HG03432 (cell line): Measurements from ENCODE around the gene PIM3.

Experiments
- ATAC-seq: cut with Tn5 transposase; IDR thresholded peaks from one replicate; pipeline ENCODE4 v1.9.1; 2021; ENCODE audit warnings: mild to moderate bottlenecking, moderate library complexity; ENCODE audit not compliant: unreplicated experiment

Gene PIM3

DNA sequence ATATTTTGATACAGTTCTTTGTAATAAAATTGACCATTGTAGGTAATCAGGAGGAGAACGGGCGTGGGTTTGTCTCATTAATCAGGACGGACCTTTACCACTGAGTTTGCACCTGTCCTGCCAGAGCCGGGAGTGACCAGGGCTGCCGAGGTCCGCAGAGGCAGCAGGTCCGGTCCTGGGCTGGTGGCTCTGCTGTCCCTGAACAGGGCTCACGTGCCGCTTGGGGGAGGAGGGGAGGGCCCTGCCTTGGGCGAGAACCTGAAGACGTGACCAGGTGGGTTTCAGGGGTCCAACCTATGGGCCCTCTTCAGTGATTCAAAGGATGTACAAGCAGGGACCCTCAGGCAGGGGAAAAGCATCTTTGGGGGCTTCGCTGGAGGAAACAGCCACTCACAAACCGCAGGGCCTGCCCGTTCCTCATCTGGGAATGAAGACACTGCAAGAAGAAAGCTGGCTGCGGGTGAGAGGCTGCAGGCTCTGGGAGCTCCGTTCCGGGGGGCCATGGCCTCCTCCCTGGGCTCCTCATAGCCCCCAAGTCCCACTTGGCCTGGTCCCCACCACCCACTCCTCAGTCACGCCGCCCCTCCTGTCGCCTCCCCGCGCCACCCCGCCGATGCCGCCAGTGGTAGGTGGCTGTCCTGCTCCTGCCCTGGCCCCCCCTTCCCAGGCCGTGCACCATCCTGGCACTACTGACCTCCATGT is 32.9 kb upstream of the PIM3 start:
- ATAC-seq: no peak

DNA sequence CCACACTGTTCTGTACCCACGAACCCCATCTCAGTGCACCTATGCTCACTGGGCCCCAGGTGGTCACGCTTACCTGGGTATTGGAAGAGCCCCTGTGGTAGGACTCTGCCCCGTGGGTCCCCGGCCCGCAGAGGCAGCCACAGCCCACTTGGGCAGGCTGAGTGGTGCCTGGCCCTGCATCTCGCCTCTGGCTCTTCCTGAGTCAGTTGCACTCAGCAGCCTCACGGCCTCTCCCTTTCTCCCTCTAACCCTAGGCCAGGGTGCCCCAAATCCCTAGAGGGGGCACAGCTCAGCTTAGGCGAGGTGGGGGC is 32.4 kb upstream of the PIM3 start:
- no peak for ATAC-seq

GRCh38 chr22:49928555-49929210 is 31.9 kb upstream of the PIM3 start:
- no peak for ATAC-seq

DNA sequence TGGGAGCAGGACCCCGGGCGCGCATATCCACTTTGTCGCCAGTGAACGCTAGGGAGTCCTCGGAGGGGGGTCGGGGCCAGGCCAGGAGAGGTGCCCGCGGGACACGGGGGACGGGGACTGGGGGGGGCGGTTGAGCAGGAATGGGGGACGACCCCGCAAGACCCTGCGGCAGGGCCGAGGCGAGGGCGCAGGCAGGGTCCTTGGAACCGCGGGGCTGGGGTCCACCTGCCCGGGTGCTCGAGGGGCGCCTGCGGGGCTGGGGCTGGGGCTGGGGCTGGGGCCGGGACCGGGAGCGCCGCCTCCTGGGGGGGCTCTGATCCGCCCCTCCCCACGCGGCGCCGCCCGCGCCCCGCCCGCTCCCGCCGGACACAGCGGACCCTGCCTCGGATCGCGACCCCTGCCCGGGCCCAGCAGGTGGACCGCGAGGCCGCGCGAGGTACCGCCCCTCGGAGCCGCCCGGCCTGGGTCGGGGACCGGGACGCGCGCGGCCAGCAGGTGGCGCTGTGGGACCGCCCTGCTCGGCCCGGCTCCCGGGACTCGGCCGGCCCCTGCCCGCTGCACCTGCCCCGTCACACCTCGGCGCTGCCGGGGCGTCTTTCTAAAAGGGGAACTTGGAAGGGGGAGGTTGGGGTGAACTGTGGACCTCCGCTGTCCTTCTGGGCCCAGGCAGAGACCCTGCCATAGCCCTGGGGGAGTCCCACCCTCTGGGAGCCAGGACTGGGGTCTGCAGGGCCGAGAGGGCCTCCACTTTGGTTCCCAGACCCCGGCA is 31.2 kb upstream of the PIM3 start:
- peak; percentile 37 for ATAC-seq

DNA sequence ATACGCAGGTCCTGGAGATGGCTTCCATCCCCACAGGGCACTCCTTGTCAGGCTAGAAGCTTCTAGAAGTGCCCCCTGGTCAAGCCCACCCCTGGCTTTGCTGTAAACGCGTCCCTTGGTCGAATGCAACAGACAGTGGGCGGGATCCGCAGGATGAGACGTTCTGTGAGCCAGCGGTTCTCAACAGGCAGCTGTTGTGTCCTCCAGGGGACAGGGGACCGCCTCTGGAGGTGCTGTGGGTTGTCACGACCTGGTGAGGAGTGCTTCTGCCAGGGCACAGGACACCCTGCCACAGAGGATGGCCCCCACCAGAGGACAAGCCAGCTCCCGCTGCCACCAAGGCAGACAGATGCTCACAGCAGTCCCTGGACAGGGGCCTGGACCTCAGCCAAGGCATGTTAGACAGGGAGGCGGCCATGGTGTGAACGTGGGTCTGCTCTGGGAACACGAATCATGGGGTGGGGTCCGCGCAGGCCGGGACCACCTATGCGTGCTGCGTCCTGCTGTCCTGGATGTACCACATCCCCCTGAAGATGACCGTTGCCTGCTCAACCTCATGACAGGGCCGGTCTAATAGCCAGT is 30.5 kb upstream of the PIM3 start:
- ATAC-seq: no peak

DNA sequence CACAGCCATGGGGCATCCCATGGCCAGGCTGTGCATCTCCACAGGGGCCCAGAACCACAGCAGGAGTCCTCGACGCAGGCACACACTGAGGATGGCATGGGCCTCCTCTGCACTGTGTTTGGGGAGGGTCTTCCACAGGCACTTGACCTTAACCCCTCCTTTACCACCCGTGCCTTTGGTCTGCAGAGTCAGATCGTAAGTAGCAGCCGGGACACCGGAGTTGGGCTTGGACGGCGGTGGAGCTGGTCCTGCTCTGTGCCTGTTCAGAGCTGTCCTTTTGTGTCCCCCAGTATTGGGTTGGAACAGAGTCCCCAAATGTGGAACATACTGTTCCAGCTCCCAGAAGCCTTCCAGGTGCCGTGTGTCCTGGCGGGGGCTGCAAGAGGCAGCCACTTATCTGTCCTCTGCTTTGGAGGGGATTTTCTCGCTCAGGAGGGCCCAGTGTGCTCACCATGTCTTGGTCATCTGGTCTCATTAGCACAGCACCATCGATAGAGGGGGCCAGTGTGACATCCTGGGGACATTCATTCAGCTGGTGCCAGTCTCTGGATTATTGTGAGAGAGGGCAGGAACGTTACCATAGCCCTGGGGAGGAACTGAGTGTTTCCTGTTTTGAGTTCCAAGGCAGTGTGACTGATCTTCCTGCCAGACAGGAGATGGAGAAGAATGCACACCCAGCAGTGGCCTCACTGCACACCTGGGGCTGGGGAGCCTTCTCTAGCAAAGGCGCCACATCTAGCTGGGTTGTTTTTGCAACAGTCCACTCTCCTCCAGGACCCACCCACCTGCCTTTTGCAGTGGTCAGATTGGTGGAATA is 29.8 kb upstream of the PIM3 start:
- ATAC-seq: no peak

DNA sequence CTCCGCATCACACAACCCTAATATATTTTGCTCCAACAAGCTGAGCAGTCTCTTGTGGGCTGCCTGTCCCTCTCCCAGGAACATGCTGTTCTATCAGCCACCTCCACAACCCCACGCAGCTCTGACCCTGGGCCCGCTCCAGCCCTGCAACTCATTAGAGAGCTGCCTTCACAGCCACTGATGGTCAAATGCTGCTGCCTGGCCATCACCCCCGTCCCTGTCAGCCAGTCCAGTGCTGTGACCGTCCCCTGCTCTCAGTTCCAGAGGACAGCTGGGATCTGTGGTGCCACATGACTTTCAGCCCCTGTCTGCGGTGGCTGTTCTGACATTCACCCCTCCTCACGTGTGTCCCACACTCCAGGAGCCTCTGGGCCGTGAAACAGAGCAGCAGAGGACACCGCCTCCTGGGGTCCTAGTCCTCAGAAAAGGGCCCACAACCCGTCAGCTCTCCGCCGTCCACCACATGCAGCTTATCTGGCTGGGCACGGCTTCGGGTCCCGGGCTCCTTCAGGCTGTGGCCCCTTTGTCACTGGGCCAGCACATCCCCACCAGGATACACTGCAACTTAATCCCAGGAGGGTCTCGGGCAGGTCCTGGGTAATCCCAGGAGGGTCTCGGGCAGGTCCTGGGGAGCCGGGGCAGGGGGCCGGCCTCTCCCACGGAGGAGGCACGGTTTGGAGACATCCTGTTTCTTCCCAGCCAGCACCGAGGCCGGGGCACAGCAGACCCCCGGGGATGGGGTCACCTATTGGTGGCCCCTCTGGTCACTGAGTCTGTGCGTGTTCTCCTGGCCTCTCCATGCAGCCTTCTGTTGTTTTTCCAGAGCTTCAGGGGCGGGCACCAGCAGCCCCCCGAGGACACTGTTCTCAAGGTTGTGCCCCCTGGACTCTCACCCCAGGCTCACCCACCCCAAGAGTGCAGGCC is 27.1 kb upstream of the PIM3 start:
- no peak for ATAC-seq

GRCh38 chr22:49934160-49934890 is 26.2 kb upstream of the PIM3 start:
- no peak for ATAC-seq

- no peak for ATAC-seq
Measured at GRCh38 chr22:49934891-49935557, 25.5 kb upstream of the PIM3 start.

- ATAC-seq: no peak
Measured at GRCh38 chr22:49935561-49935960, 25.0 kb upstream of the PIM3 start.

GRCh38 chr22:49936018-49936972 is 24.3 kb upstream of the PIM3 start:
- peak; percentile 69 for ATAC-seq

GRCh38 chr22:49936973-49937757 is 23.4 kb upstream of the PIM3 start:
- ATAC-seq: no peak

- ATAC-seq: no peak
Measured at GRCh38 chr22:49937758-49938564, 22.6 kb upstream of the PIM3 start.

GRCh38 chr22:49938565-49939136 is 21.9 kb upstream of the PIM3 start:
- ATAC-seq: no peak

DNA sequence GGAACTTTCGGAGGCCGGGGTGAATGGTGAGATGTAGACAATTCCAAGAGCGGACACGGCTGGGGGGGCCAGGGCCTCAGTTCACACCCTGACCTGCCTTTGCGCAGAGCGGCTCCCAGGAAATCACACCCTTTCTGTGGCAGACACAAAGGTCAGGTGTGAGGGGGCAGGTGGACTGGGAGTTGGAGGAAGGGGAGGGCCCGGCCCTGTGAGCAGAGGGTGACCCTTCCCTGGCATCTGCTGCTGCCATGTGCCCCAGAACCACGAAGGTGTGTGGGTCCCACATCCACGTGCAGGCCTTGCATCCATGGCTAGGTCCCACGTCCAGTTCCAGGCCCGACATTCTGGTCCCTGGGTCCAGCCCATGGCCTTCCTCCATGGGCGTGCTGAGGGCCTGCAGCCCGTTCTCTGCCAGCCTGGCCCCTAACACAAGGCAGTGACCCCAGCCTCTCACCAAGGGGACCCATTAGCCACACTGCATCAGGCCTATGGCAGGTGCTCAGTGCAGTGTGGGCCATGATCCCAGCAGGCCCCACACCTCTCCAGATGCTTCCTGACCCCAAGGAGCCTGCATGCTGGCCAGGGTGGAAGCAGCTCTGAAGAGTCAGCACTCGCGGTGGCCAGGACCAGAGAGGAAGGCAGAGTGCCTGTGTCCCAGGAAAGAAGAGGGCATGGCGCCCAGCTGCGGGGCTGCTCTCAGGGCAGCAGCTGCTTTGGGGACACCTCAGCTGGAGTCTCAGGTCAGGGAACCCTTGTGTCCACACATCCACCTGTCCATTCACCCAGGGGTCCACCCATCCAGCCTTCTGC is 18.9 kb upstream of the PIM3 start:
- no peak for ATAC-seq
